ENCODE measurements around the gene CLEC2D. TPM values are rescaled to one million over a fixed set of nuclear protein-coding genes. Genes with fewer than 3 reads are reported as not detected.
"Not testable (repeated sequence)": the region's sequence is repeated elsewhere in the genome, so short reads cannot be mapped to it uniquely, and the experiment has no call there.

CLEC2D gene
- total RNA-seq, 1 donor, result 9.4 TPM

DNA sequence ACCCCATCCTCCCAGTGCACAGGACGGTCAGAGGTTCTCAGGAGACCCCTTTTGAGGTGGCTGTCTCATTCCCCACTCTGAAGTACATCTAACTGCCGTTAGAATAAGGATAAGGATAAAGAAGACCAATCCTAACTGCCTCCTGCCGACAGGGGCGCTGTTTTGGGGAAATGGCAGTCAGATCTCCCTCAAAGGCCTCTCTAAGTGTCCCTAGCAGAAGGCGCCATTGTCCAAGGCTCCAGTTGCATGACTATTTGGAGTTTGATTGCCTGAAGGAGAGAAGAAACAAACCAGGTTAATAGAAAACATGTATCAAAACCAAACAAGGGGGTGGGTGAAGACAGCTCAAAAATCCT lies 32.7 kb upstream of the CLEC2D start:
- TF ChIP-seq, protein P1, sequence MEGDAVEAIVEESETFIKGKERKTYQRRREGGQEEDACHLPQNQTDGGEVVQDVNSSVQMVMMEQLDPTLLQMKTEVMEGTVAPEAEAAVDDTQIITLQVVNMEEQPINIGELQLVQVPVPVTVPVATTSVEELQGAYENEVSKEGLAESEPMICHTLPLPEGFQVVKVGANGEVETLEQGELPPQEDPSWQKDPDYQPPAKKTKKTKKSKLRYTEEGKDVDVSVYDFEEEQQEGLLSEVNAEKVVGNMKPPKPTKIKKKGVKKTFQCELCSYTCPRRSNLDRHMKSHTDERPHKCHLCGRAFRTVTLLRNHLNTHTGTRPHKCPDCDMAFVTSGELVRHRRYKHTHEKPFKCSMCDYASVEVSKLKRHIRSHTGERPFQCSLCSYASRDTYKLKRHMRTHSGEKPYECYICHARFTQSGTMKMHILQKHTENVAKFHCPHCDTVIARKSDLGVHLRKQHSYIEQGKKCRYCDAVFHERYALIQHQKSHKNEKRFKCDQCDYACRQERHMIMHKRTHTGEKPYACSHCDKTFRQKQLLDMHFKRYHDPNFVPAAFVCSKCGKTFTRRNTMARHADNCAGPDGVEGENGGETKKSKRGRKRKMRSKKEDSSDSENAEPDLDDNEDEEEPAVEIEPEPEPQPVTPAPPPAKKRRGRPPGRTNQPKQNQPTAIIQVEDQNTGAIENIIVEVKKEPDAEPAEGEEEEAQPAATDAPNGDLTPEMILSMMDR (IDR thresholded peaks at IDR 0.05; ENCODE audit: extremely low read depth, low read depth, low read length), result peak; percentile 13
- Histone ChIP-seq H3K4me1 (ENCODE audit: insufficient read depth, low read length) (no peaks in the 10 kb centered on the region), H3K79me2 (ENCODE audit: insufficient read depth, low read length) (no peaks in the 10 kb centered on the region), H3K27me3 (ENCODE audit: insufficient read depth, low read length) (no peaks in the 10 kb centered on the region), H3K4me2 (ENCODE audit: insufficient read depth, low read length) (no peak overlapping the region), H3K27ac (ENCODE audit: low read depth, low read length) (no peak overlapping the region), H3K36me3 (ENCODE audit: insufficient read depth, low read length) (no peaks in the 10 kb centered on the region), H3K4me3 (ENCODE audit: insufficient read depth, low read length) (no peak overlapping the region), H3K9me3 (ENCODE audit: low read depth, low read length) (no peaks in the 10 kb centered on the region), H4K20me1 (ENCODE audit: insufficient read depth, low read length) (no peaks in the 10 kb centered on the region), H2AFZ (ENCODE audit: low read length) (no peak overlapping the region)
- no peak for DNase-seq (ENCODE audit: insufficient read length, low spot score, missing footprints)

DNA sequence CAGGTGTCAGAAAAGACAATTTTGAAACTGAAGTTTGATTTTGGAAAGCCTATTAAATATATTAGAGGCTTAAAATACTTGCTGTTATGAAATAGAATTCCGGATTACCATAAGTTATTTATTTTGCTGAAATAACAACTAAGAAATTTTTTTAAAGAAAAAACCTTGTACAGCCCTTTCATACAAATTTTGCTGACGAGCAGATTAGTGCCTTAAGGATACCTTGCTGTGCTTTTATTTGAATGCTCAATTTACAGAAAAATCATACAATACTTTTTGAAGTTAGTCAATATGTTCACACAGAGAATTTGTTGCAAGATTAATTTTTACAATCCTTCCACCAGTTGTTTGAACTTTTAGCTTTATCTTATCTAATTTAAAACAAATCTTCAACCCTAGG lies 29.5 kb upstream of the CLEC2D start:
- Histone ChIP-seq H4K20me1 (ENCODE audit: insufficient read depth, low read length) (no peaks in the 10 kb centered on the region), H3K27ac (ENCODE audit: low read depth, low read length) (no peak overlapping the region), H2AFZ (ENCODE audit: low read length) (no peak overlapping the region), H3K79me2 (ENCODE audit: insufficient read depth, low read length) (no peaks in the 10 kb centered on the region), H3K4me1 (ENCODE audit: insufficient read depth, low read length) (no peaks in the 10 kb centered on the region), H3K36me3 (ENCODE audit: insufficient read depth, low read length) (no peaks in the 10 kb centered on the region), H3K4me2 (ENCODE audit: insufficient read depth, low read length) (no peak overlapping the region), H3K4me3 (ENCODE audit: insufficient read depth, low read length) (no peak overlapping the region), H3K27me3 (ENCODE audit: insufficient read depth, low read length) (no peaks in the 10 kb centered on the region), H3K9me3 (ENCODE audit: low read depth, low read length) (no peaks in the 10 kb centered on the region)
- TF ChIP-seq, protein P1 (IDR thresholded peaks at IDR 0.05; ENCODE audit: extremely low read depth, low read depth, low read length), result no peak
- DNase-seq (ENCODE audit: insufficient read length, low spot score, missing footprints), result no peak

DNA sequence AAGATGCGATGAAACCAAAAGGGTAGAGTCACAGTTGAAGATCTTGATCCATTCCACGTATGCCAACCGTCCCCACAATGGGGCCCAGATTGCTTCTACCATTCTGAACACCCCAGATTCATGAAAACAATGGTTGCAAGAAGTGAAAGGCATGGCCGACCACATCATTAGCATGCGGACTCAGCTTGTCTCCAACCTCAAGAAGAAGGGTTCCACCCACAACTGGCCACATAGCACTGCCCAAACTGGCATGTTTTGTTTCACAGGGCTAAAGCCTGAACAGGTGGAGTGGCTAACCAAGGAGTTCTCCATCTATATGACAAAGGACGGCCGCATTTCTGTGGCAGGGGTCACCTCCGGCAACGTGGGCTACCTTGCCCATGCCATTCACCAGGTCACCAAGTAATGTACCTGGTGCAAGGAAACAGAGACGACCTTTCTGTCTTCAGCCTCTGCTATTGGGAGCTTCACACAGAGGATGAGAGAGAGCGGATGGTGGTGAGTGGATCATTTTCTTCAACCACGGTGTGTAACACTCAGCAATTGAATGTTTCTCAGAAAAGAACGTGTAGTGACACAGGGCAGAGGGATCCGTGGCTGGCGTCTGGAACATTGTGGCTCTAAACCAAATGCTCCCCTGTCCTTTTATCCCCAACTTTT lies 26.8 kb upstream of the CLEC2D start:
- Histone ChIP-seq H3K9me3 (ENCODE audit: low read depth, low read length) (no peaks in the 10 kb centered on the region), H3K4me3 (ENCODE audit: insufficient read depth, low read length) (no peak overlapping the region), H3K4me1 (ENCODE audit: insufficient read depth, low read length) (peaks cover 5% of the 10 kb centered on the region), H3K36me3 (ENCODE audit: insufficient read depth, low read length) (no peaks in the 10 kb centered on the region), H2AFZ (ENCODE audit: low read length) (no peak overlapping the region), H3K27ac (ENCODE audit: low read depth, low read length) (no peak overlapping the region), H3K4me2 (ENCODE audit: insufficient read depth, low read length) (no peak overlapping the region), H3K27me3 (ENCODE audit: insufficient read depth, low read length) (no peaks in the 10 kb centered on the region), H4K20me1 (ENCODE audit: insufficient read depth, low read length) (no peaks in the 10 kb centered on the region), H3K79me2 (ENCODE audit: insufficient read depth, low read length) (no peaks in the 10 kb centered on the region)
- TF ChIP-seq, protein P1 (IDR thresholded peaks at IDR 0.05; ENCODE audit: extremely low read depth, low read depth, low read length), result no peak
- no peak for DNase-seq (ENCODE audit: insufficient read length, low spot score, missing footprints)

DNA sequence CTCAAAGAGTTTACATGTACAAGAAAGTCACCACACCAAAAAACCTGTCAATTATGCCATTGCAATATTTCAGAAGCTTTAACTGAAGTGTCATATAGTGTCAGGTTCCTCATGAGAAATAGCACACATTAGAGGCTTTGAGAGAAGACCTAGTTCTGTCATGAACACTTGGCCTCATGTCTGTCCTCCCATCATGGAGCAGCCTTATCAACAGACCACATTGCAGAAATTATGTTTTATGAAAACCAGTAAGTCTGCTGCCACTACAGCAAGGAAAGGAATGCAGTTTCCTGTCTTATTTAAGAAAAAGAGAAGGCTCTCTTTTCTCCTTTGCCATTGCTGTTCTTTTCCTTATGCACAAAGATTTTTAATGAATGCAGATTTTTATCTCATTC lies 26.2 kb upstream of the CLEC2D start:
- Histone ChIP-seq H3K4me2 (ENCODE audit: insufficient read depth, low read length) (no peak overlapping the region), H4K20me1 (ENCODE audit: insufficient read depth, low read length) (no peaks in the 10 kb centered on the region), H3K36me3 (ENCODE audit: insufficient read depth, low read length) (no peaks in the 10 kb centered on the region), H3K27me3 (ENCODE audit: insufficient read depth, low read length) (no peaks in the 10 kb centered on the region), H3K9me3 (ENCODE audit: low read depth, low read length) (no peaks in the 10 kb centered on the region), H3K79me2 (ENCODE audit: insufficient read depth, low read length) (no peaks in the 10 kb centered on the region), H3K4me1 (ENCODE audit: insufficient read depth, low read length) (peaks cover 5% of the 10 kb centered on the region), H2AFZ (ENCODE audit: low read length) (no peak overlapping the region), H3K27ac (ENCODE audit: low read depth, low read length) (no peak overlapping the region), H3K4me3 (ENCODE audit: insufficient read depth, low read length) (no peak overlapping the region)
- TF ChIP-seq, protein P1 (IDR thresholded peaks at IDR 0.05; ENCODE audit: extremely low read depth, low read depth, low read length), result no peak
- DNase-seq (ENCODE audit: insufficient read length, low spot score, missing footprints), result no peak

DNA sequence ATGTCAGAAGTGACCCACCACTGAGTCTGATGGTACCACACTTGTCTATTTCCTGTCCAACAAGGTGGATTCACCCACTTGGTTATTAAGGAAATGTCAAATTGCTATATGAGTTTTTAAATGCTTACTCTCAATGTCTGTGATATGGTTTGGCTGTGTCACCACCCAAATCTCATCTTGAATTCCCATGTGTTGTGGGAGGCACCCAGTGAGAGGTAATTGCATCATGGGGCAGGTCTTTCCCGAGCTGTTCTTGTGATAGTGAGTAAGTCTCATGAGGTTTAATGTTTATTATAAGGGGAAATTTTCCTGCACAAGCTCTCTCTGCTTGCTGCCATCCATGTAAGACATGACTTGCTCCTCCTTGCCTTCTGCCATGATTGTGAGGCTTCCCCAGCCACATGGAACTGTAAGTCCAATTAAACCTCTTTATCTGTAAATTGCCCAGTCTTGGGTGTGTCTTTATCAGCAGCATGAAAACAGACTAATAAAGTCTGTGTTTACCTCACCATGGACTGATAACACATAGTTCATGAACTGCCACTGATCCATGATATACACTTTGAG lies 24.4 kb upstream of the CLEC2D start:
- not testable (repeated sequence) for H2AFZ ChIP-seq (ENCODE audit: low read length); H3K9me3 ChIP-seq (ENCODE audit: low read depth, low read length); H3K4me2 ChIP-seq (ENCODE audit: insufficient read depth, low read length); H3K27ac ChIP-seq (ENCODE audit: low read depth, low read length); H4K20me1 ChIP-seq (ENCODE audit: insufficient read depth, low read length); DNase-seq (ENCODE audit: insufficient read length, low spot score, missing footprints); H3K4me3 ChIP-seq (ENCODE audit: insufficient read depth, low read length); H3K36me3 ChIP-seq (ENCODE audit: insufficient read depth, low read length); H3K79me2 ChIP-seq (ENCODE audit: insufficient read depth, low read length); H3K27me3 ChIP-seq (ENCODE audit: insufficient read depth, low read length)
- peaks cover 13% of the 10 kb centered on the region for H3K4me1 ChIP-seq (ENCODE audit: insufficient read depth, low read length)
